HepG2 (cell line): ENCODE measurements around the gene SSNA1. TPM values are rescaled to one million over a fixed set of nuclear protein-coding genes. Genes with fewer than 3 reads are reported as not detected.

Experiments used
- RAD21 ChIP-seq: fragments of 450-650 bp; formaldehyde crosslinking; IDR thresholded peaks from 2 replicates; pipeline ENCODE4 v1.5.0; 2020; ENCODE audit warnings: mild to moderate bottlenecking
- RCOR2 ChIP-seq: IDR thresholded peaks from 2 replicates; pipeline ENCODE4 v1.6.1; 2016; ENCODE audit warnings: missing biosample characterization, missing genetic modification reagents
- SMARCE1 ChIP-seq: fragments of 450-650 bp; IDR thresholded peaks from 2 replicates; pipeline ENCODE4 v1.6.1; 2017; ENCODE audit warnings: borderline replicate concordance
- ZNF274 ChIP-seq: sonication (generic); formaldehyde crosslinking; IDR thresholded peaks from 2 replicates; pipeline ENCODE4 v1.5.1; 2020; ENCODE audit warnings: mild to moderate bottlenecking, missing genetic modification reagents
- ZNF615 ChIP-seq: sonication (generic); formaldehyde crosslinking; IDR thresholded peaks from 2 replicates; pipeline ENCODE4 v1.5.0; 2020; ENCODE audit warnings: mild to moderate bottlenecking, missing genetic modification reagents, borderline replicate concordance
- ZNF660 ChIP-seq: sonication (generic); formaldehyde crosslinking; IDR thresholded peaks from 2 replicates; pipeline ENCODE4 v1.5.1; 2020; ENCODE audit warnings: mild to moderate bottlenecking, low read depth, missing genetic modification reagents, borderline replicate concordance
- polyA plus RNA-seq, 8 experiments: library from polyadenylated mRNA; depleted of rRNA in 3 of 8; stranded (reverse) in 7 of 8; unstranded in 1 of 8; fragments of >200 nt; fragmentation: Illumina TruSeq in 4 of 8; extraction: Trizol in 4 of 8; gene quantifications; 2 replicates each; pipeline versions ENCODE4 v1.2.1 to v1.2.3, GENCODE V29; 2011 to 2016; ENCODE audit warnings: low read depth in 4 of 8, missing spikeins in 1 of 8, mixed read lengths in 1 of 8; ENCODE audit not compliant: insufficient read depth in 1 of 8
- total RNA-seq, 5 experiments: library from RNA; depleted of rRNA; stranded (reverse); fragments of >200 nt; fragmentation: Illumina TruSeq; extraction: Trizol; gene quantifications; 2 replicates each; pipeline ENCODE4 v1.2.3, GENCODE V29; 2016; ENCODE audit warnings: low read depth in 1 of 5
- TF ChIP-seq, protein P1 (sequence below): sonication (generic); formaldehyde crosslinking; IDR thresholded peaks from 2 replicates; pipeline ENCODE4 v1.5.0; 2020; ENCODE audit warnings: missing genetic modification reagents, mild to moderate bottlenecking, borderline replicate concordance
- TF ChIP-seq, protein P2 (sequence below), 2 experiments: fragments of 450-650 bp in 1 of 2; sonication (generic) in 1 of 2; formaldehyde crosslinking in 1 of 2; IDR thresholded peaks; 2 replicates each; pipeline versions ENCODE4 v1.6.1 to v1.8.0; 2016 to 2022; ENCODE audit warnings: antibody characterized with exemption in 1 of 2, mild to moderate bottlenecking in 1 of 2, missing genetic modification reagents in 1 of 2
- TF ChIP-seq, protein P3 (sequence below): sonication (generic); formaldehyde crosslinking; IDR thresholded peaks from 2 replicates; pipeline ENCODE4 v1.5.0; 2020; ENCODE audit warnings: mild to moderate bottlenecking, missing genetic modification reagents, borderline replicate concordance

Gene SSNA1
- total and polyA plus RNA-seq, 2 of the 13 experiments (the other 11 are each of a cell fraction or from before 2014, with no cell fraction given) = 35.9 to 49.4 TPM

DNA sequence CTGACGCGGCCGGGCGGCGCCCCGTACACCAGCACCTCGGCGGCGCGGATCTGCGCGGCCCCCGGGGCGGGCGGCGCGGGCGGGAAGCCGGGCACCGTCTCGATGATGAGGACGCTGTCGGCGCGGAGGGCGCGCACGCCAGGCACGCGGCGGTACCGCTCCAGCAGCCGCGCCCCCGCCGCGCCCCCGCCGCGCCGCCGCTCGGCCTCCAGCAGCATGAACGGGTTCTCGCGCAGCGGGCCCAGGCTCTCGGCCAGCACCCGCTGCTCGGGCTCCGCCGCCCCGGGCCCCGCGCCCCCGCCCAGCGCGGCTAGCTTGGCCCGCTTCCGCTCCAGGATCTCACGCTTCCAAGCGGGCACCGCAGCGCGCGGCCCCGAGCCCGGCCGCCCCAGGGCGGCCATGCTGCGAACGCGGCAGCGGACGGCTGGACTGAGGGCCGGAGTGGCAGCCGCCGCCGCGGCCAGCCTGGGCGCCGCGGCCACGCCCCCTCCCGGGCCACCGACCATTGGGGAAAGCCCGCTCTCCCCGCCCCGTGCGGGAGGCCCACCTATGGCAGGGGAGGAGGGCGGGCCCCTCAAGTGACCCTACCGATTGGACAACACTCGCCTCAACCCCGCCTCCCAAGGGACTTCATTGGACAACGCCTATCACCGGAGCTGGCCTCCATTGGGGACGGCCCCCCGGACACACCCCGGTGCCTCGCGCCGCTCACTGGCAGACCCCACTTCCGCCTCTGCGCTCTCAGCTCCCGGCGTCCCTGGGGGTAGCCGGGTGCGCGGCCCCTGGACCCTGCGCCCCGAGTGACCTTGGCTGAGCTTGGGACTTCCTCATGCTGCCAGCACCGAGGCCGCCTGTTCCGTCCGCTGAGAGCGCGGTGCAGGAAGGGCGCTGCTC is 12.1 kb downstream of the SSNA1 start, which contains the start of gene TPRN (continued):
- TF ChIP-seq, protein P1, sequence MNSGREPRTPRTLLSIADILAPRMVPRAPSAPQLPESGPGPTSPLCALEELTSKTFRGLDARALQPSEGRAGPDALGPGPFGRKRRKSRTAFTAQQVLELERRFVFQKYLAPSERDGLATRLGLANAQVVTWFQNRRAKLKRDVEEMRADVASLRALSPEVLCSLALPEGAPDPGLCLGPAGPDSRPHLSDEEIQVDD (CRISPR knock-in tag) = no peak
- no peak; the same call in 1 of the 2 replicates for TF ChIP-seq RAD21 (CRISPR knock-in tag)
- peak; percentile 70; the same call in 1 of the 2 replicates for TF ChIP-seq ZNF274 (CRISPR knock-in tag)
- TF ChIP-seq, protein P2, sequence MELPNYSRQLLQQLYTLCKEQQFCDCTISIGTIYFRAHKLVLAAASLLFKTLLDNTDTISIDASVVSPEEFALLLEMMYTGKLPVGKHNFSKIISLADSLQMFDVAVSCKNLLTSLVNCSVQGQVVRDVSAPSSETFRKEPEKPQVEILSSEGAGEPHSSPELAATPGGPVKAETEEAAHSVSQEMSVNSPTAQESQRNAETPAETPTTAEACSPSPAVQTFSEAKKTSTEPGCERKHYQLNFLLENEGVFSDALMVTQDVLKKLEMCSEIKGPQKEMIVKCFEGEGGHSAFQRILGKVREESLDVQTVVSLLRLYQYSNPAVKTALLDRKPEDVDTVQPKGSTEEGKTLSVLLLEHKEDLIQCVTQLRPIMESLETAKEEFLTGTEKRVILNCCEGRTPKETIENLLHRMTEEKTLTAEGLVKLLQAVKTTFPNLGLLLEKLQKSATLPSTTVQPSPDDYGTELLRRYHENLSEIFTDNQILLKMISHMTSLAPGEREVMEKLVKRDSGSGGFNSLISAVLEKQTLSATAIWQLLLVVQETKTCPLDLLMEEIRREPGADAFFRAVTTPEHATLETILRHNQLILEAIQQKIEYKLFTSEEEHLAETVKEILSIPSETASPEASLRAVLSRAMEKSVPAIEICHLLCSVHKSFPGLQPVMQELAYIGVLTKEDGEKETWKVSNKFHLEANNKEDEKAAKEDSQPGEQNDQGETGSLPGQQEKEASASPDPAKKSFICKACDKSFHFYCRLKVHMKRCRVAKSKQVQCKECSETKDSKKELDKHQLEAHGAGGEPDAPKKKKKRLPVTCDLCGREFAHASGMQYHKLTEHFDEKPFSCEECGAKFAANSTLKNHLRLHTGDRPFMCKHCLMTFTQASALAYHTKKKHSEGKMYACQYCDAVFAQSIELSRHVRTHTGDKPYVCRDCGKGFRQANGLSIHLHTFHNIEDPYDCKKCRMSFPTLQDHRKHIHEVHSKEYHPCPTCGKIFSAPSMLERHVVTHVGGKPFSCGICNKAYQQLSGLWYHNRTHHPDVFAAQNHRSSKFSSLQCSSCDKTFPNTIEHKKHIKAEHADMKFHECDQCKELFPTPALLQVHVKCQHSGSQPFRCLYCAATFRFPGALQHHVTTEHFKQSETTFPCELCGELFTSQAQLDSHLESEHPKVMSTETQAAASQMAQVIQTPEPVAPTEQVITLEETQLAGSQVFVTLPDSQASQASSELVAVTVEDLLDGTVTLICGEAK (IDR thresholded peaks at IDR 0.05) = no peak
- TF ChIP-seq, protein P2 (CRISPR knock-in tag; IDR thresholded peaks at IDR 0.05) = peak; percentile 53; the same call in 1 of the 2 replicates
- no peak for TF ChIP-seq SMARCE1
- TF ChIP-seq, protein P3, sequence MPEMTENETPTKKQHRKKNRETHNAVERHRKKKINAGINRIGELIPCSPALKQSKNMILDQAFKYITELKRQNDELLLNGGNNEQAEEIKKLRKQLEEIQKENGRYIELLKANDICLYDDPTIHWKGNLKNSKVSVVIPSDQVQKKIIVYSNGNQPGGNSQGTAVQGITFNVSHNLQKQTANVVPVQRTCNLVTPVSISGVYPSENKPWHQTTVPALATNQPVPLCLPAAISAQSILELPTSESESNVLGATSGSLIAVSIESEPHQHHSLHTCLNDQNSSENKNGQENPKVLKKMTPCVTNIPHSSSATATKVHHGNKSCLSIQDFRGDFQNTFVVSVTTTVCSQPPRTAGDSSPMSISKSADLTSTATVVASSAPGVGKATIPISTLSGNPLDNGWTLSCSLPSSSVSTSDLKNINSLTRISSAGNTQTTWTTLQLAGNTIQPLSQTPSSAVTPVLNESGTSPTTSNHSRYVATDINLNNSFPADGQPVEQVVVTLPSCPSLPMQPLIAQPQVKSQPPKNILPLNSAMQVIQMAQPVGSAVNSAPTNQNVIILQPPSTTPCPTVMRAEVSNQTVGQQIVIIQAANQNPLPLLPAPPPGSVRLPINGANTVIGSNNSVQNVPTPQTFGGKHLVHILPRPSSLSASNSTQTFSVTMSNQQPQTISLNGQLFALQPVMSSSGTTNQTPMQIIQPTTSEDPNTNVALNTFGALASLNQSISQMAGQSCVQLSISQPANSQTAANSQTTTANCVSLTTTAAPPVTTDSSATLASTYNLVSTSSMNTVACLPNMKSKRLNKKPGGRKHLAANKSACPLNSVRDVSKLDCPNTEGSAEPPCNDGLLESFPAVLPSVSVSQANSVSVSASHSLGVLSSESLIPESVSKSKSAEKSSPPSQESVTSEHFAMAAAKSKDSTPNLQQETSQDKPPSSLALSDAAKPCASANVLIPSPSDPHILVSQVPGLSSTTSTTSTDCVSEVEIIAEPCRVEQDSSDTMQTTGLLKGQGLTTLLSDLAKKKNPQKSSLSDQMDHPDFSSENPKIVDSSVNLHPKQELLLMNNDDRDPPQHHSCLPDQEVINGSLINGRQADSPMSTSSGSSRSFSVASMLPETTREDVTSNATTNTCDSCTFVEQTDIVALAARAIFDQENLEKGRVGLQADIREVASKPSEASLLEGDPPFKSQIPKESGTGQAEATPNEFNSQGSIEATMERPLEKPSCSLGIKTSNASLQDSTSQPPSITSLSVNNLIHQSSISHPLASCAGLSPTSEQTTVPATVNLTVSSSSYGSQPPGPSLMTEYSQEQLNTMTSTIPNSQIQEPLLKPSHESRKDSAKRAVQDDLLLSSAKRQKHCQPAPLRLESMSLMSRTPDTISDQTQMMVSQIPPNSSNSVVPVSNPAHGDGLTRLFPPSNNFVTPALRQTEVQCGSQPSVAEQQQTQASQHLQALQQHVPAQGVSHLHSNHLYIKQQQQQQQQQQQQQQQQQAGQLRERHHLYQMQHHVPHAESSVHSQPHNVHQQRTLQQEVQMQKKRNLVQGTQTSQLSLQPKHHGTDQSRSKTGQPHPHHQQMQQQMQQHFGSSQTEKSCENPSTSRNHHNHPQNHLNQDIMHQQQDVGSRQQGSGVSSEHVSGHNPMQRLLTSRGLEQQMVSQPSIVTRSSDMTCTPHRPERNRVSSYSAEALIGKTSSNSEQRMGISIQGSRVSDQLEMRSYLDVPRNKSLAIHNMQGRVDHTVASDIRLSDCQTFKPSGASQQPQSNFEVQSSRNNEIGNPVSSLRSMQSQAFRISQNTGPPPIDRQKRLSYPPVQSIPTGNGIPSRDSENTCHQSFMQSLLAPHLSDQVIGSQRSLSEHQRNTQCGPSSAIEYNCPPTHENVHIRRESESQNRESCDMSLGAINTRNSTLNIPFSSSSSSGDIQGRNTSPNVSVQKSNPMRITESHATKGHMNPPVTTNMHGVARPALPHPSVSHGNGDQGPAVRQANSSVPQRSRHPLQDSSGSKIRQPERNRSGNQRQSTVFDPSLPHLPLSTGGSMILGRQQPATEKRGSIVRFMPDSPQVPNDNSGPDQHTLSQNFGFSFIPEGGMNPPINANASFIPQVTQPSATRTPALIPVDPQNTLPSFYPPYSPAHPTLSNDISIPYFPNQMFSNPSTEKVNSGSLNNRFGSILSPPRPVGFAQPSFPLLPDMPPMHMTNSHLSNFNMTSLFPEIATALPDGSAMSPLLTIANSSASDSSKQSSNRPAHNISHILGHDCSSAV (CRISPR knock-in tag) = no peak
- no peak for TF ChIP-seq ZNF615 (CRISPR knock-in tag)
- TF ChIP-seq ZNF660 (CRISPR knock-in tag) = no peak
- TF ChIP-seq RCOR2 (CRISPR knock-in tag) = 0 out of 2 replicates have a peak, but pooled peaks have one; percentile 24
